Measurements from ENCODE around the gene BLMH.
A peak's percentile ranks its signal among the peaks of the same experiment; 100 is the strongest.

Gene BLMH, protein sequence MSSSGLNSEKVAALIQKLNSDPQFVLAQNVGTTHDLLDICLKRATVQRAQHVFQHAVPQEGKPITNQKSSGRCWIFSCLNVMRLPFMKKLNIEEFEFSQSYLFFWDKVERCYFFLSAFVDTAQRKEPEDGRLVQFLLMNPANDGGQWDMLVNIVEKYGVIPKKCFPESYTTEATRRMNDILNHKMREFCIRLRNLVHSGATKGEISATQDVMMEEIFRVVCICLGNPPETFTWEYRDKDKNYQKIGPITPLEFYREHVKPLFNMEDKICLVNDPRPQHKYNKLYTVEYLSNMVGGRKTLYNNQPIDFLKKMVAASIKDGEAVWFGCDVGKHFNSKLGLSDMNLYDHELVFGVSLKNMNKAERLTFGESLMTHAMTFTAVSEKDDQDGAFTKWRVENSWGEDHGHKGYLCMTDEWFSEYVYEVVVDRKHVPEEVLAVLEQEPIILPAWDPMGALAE

DNA sequence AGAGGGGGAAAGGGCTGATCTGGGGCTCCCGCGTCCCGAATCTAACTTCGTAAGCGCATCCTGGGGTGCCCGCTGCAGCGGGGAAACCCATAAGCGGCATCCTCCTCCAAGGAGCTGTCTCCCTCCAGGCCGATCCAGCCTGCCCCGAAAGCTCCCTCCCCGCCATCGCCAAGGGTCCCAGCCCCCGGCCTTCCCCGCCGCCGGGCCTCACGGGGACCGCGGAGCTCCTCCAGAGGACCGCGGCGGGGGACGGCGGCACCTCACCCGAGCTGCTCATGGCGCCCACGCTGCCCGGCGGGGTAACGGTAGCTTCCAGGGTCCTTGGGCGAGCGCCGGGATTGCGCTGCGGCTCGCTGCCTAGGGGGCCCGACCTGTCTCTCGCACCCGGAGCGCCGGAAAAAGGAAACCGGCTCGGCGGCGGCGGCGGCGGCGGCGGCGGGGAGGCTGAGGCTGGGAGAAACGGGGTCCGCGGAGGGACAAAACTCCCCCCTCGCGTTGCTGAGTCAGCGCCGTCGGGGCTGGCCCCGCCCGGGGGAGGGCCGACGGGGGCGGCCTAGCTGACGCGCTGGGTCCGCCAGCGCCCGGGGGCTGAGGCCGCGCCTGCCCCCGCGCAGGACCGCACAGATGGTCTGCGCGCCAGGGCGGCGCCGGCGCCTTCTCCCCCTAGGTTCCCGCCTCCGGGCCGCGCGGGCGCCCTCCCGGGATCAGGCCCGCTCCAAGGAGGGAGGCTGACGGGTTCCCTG is at the start of gene BLMH:
BLMH (minus strand) TSS at position 402 of the 743 bp plus-strand sequence; CDS start at position 277, 125 bp downstream.
- peak; percentile 84 for DNase-seq

DNA sequence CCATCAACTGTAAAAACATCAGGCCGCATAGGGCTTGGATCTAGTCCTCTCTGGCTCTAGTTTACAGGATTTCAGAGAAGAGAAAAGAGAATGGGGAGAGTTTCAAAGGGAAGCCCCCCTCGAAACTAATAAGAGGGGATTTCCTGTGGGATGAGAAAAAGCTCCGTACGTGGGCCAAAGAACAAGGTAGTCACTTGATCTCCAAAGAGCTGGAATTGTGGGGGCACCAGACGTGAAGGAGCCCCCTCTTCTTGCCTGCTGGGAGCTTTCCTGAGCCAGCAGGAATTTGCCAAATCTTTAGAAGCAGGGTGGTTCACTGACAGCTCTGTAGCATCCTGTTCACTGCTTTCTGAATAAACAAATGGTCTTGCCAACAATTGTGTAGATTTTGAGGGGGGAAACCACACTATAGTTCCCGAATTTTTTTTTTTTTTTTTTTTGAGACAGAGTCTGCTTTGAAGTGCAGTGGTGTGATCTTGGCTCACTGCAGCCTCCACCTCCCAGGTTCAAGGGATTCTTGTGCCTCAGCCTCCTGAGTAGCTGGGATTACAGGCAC is 49.1 kb upstream of the BLMH start:
- no peak for DNase-seq

- no peak for DNase-seq
These were observed 47.3 kb upstream of the BLMH start for GRCh38 chr17:30339086-30339485.

DNA sequence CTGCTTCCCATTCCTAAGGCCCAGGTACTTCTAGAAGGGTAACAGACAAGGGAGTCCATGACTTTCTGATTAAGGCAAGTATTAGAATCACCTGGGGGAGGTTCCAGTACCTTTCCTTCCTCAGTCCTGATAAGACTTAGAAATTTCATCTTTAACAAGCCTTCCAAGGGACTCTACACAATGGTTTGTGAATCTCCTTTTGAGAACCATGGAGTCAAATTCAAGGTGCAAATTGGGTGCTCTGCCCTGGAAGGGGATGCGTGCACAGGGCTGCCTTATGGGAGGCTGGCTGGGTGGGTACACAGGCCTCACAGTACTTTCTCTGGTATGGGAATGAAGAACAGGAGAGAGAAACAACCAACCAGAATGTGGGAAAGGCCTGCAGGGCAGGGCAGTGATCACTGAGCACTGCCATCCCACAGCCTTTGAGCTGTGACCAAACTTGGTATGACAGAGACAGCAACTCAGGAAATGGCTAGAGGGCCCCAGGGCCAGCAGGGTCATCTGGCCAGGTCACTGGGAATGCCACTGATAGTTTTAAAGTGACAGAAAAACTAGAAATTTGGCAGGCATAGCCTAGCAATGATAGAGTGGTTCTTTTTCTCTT is 45.8 kb upstream of the BLMH start:
- DNase-seq, result no peak

GRCh38 chr17:30336369-30337171 is 44.8 kb upstream of the BLMH start:
- DNase-seq, result peak; percentile 72

- DNase-seq, result no peak
These were observed 42.7 kb upstream of the BLMH start for GRCh38 chr17:30334421-30334820.

DNA sequence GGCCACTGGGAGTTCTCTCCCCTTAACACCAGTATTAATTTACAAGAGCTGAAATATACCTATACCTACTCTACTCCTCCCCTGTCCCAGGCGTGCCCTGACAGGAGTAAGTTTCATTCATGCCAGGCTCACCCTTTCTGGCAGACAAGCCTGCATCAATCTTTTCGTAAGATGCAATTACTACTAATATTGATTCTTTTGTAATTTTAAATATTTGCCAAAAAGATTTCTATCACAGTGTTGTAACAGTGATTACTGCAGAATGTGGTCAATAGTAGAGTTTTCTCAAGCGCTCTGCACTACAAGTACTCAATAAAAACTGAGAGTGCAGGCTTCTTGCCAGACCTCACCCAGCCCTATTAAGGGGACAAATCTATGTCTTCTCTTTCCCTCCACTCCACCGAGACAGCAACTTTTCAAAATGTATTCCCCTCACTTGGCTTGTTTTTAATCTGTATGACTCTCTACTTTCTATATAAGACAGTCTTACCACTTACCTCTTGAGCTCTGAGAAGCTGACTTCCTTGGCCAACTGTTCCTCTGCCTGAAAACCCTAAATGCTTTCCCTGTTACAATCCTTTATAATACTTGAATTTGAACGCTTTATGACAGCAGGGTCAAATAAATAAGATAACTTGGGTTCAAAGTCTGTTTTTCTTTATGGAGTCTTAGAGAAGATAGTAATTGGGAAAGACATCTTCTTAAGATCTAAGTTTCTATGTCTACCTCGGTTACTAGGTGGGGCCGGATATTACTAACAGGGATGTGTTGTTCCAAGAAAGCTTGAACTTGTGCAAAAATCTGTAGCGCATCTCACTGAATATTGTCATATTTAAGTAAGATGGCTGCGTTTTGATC is 42.0 kb upstream of the BLMH start, which contains the start of gene TMIGD1:
TMIGD1 (minus strand) TSS at position 555 of the 858 bp plus-strand sequence. CDS start 1,924 bp downstream, outside the sequence.
- DNase-seq, result no peak

DNA sequence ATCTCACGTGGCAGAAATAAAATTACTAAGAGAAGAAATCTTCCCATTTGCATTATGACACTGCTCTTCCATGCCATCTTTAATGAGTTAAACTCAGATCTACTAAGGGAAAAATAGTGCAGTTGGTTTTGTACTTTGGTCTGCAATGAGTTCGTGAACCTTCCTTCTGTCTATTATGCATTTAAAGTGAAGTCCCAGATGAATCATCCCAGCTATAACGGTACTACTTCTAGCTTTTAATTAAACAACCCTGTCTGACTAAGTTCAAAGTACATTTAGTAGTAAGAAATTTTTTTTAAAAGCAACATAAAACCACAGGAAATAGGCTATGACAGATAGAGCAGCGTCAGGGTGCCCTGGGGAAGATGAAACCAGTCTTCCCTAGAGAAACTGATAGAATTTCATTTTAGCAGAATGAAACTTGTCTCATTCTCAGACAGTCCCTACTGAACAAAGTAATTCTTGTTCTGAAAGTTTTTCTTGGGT is 40.4 kb upstream of the BLMH start:
- DNase-seq, result peak; percentile 67

DNA sequence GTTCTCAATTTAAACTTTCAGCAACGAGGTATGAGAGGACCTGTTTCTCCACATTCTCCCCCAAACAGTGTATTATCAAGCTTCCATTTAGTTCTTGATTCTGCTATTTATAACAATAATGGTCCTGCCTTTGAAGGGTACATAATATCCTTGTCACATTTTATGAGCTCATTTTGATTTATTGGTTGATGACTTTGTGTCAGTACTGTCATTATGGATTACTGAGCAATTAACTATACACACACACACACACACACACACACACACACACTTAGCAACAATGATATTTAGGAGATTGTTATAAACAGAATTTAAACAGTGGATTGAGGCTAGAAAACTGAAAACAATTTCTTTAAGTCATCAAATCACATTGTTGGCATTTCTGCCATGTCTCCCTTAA is 35.1 kb upstream of the BLMH start:
- DNase-seq, result no peak

- no peak for DNase-seq
These were observed 33.0 kb upstream of the BLMH start for GRCh38 chr17:30324723-30325122.

DNA sequence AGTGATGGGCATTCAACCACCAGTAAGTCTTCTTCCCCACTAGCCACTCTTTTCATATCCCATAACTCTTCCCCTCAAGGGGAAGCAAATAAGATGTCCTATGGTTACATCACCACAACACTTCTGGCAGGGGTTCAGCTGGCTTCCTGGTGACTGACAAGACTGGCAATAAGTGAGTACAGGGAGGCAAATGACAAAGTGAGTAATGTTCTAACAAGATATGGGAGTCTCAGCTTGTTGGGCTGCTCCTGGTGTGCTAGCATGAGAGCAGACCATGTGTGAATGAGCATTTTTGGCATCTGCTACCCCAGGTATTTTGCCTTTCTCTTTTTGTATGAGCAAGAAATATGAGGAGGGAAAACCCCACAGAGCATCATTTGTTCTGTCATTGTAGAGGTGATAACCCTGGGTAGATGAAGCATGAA is 32.2 kb upstream of the BLMH start:
- DNase-seq, result peak; percentile 54

DNA sequence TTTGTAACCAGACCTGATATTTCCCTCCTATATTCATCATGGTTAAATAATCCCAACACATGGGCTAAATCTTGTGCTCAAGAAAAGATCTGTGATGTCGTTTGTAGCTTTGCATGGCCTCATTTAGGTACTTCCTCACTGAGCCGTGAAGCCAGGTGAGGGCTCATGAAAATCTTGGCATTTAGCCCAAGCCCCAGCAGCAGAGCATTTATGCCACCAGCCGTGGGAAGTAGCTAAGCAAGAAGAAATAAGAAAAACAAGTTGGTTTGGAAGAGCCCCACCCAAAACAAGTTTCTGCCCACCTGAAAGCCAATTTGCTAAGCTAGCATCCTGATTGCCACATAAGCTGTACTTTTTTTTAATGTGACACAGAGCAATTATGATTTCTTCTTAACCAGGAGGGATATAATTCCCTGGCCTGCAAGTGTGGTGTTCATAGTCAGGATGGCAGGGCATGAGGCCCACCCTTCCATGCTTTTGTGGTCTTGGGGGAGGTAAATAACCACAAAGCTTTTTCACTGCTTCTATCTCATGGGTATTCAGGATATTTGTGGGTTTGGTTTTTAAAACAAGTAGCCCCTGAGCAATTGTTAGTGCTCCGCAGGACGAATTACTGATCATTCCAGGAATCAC is 31.6 kb upstream of the BLMH start:
- peak; percentile 32 for DNase-seq

DNA sequence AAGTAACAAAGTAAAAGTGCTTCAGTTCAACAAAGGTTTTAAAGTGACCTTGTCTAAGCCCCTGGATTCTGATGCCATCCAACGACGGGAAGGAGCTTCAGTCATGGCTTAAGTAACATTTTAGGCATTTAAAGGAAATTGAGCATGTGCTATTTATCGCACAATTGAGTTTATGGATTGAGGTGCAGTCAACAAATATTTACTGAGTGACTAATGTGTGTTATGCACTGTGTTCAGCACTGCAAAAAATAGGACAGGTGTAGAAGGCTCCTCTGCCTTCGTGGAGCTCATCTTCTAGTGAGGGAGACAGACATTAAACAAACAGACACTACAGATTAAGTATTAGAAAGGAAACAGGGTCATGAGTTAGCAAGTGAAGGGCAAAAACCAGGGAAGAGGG is 29.6 kb upstream of the BLMH start:
- no peak for DNase-seq

- DNase-seq, result no peak
These were observed 26.4 kb upstream of the BLMH start for GRCh38 chr17:30318155-30318554.

- DNase-seq, result no peak
These were observed 25.0 kb upstream of the BLMH start for GRCh38 chr17:30316736-30317135.

DNA sequence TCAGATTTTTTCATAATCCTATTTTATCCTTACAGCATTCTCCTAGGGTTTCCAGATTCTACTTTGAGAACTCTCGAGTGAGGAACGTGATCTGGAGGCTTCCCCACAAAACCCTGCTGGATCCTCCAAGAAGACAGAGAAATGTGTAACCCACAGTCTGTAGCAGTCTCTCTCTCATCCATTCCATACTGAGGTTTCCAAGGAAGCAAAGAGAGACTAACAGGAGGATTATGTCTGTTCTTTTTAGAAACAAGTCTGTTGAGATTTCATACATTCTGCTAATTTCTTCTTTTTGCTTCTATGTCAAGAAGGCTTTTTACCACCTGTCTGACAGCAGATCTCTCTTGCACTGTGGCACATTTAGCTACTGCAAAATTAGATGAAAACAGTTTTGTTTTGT is 23.4 kb upstream of the BLMH start:
- DNase-seq, result no peak

- no peak for DNase-seq
These were observed 22.7 kb upstream of the BLMH start for GRCh38 chr17:30314474-30314873.

DNA sequence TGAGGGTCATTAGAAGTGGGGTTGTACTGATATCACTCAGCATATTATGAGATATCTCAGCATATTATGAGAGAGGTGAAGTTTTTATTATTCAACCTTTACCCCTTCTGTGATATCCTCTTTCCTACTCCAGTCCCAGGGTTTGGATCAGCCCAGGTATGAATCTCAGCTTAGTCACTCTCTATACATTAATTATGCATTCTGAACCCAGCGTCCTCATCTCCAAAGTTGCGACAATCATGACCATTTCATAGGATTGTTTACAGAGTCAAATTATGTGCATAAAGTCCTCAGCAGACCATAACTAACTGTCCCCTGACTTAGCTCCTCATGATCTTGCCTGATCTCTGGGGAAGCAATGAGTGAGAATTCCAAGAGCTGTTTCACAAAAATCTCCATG is 20.5 kb upstream of the BLMH start:
- DNase-seq, result no peak

- no peak for DNase-seq
These were observed 18.8 kb upstream of the BLMH start for GRCh38 chr17:30310562-30310961.

DNA sequence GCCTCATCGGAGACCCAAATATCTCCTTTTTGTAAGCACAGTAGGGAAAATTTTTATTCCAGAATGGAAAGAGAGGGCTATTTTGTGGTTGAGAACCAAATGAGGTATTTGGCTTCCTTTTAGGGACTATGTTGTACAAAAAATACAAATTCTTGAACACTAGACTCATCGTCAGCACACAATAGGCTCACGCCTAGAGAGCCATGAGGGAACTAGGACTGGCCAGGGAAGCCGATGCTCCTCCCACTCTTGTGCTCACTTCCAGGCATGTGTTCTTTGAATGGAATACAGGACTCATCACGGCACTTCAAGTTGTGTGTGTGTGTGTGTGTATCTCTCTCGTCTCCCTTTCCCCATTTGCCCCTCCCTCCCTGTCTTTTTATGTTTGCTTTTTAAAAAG is 17.8 kb upstream of the BLMH start:
- no peak for DNase-seq

- no peak for DNase-seq
These were observed 16.7 kb upstream of the BLMH start for GRCh38 chr17:30308406-30308805.
